H1 (cell line): Measurements from ENCODE around the gene HIVEP3. TPM values are rescaled to one million over a fixed set of nuclear protein-coding genes. Genes with fewer than 3 reads are reported as not detected.
"Not testable (repeated sequence)": the region's sequence is repeated elsewhere in the genome, so short reads cannot be mapped to it uniquely, and the experiment has no call there.

ENCODE experiments used
- CTCF ChIA-PET: fragments of 300-600 bp; sonication (Branson Sonifier 250); formaldehyde crosslinking; loops from one replicate; lab custom pipeline; 2021; ENCODE audit not compliant: partially characterized antibody; lab: Charles Lee
- POLR2A ChIA-PET: fragments of 300-600 bp; sonication (Branson Sonifier 250); formaldehyde crosslinking; loops from one replicate; lab custom pipeline; 2021; ENCODE audit warnings: inconsistent platforms; ENCODE audit not compliant: partially characterized antibody; lab: Charles Lee
- DNase-seq, 2 experiments: peaks; one replicate each; pipeline versions ENCODE4 v3.0.0 to v3.0.0-alpha.2; 2010 to 2022; ENCODE audit warnings: low spot score in 2 of 2, low read depth in 1 of 2, mixed read lengths in 1 of 2
- FAIRE-seq: peaks from 2 replicates; lab custom pipeline; 2011; peaks lifted over from hg19 to GRCh38; lab: Jason Lieb, UNC
- H2AFZ ChIP-seq: 2 replicates; pipeline ENCODE4 v1.8.1; 2012; ENCODE audit warnings: low read length, inconsistent platforms
- H2AK5ac ChIP-seq: 2 replicates; pipeline ENCODE4 v1.6.1; 2013; ENCODE audit warnings: low read depth, low read length
- H2BK120ac ChIP-seq: replicated peaks from 2 replicates; pipeline ENCODE3; 2013; ENCODE audit warnings: low read depth, low read length, inconsistent platforms
- H2BK12ac ChIP-seq: 2 replicates; pipeline ENCODE4 v1.6.1; 2013; ENCODE audit warnings: low read depth, low read length
- H2BK15ac ChIP-seq: 2 replicates; pipeline ENCODE4 v1.6.1; 2013; ENCODE audit warnings: low read length
- H2BK20ac ChIP-seq: 2 replicates; pipeline ENCODE4 v1.6.1; 2013; ENCODE audit warnings: low read length
- H2BK5ac ChIP-seq: 2 replicates; pipeline ENCODE4 v1.6.1; 2013; ENCODE audit warnings: low read depth, low read length
- H3K14ac ChIP-seq: 2 replicates; pipeline ENCODE4 v1.6.1; 2013; ENCODE audit warnings: inconsistent platforms; ENCODE audit not compliant: insufficient read length
- H3K18ac ChIP-seq: 2 replicates; pipeline ENCODE4 v1.6.1; 2013; ENCODE audit warnings: low read length; ENCODE audit errors: extremely low read depth
- H3K23ac ChIP-seq: 2 replicates; pipeline ENCODE4 v1.6.1; 2013; ENCODE audit warnings: inconsistent platforms; ENCODE audit not compliant: insufficient read length
- H3K23me2 ChIP-seq: 2 replicates; pipeline ENCODE4 v1.6.1; 2013; ENCODE audit warnings: low read depth, low read length
- H3K27ac ChIP-seq: 2 replicates; pipeline ENCODE4 v1.6.1; 2011; ENCODE audit warnings: low read depth, low read length, inconsistent platforms
- H3K27me3 ChIP-seq, 4 experiments: replicated peaks in 1 of 4; 1 replicate in 1 of 4; 2 replicates in 3 of 4; pipeline versions ENCODE4 v1.6.1 to v1.8.1; 2011 to 2013; ENCODE audit warnings: low read length in 3 of 4, mild to moderate bottlenecking in 3 of 4, inconsistent platforms in 2 of 4, mixed read lengths in 2 of 4, moderate library complexity in 1 of 4; ENCODE audit not compliant: control insufficient read depth in 3 of 4, insufficient read depth in 3 of 4; ENCODE audit errors: extremely low read depth in 1 of 4
- H3K36me3 ChIP-seq, 4 experiments: 2 replicates each; pipeline versions ENCODE4 v1.6.1 to v1.8.1; 2011 to 2013; ENCODE audit warnings: mild to moderate bottlenecking in 4 of 4, low read length in 3 of 4, moderate library complexity in 2 of 4, control low read depth in 1 of 4, inconsistent platforms in 1 of 4; ENCODE audit not compliant: insufficient read depth in 4 of 4, control insufficient read depth in 2 of 4
- H3K4ac ChIP-seq: replicated peaks from 2 replicates; pipeline ENCODE3; 2013; ENCODE audit warnings: low read length, low read depth, mixed read lengths, inconsistent platforms; ENCODE audit not compliant: insufficient read length
- H3K4me1 ChIP-seq, 4 experiments: replicated peaks in 1 of 4; 1 replicate in 1 of 4; 2 replicates in 3 of 4; pipeline versions ENCODE4 v1.6.1 to v1.8.1; 2011 to 2013; ENCODE audit warnings: low read length in 3 of 4, inconsistent platforms in 2 of 4, mixed read lengths in 1 of 4; ENCODE audit not compliant: insufficient read depth in 4 of 4, control insufficient read depth in 3 of 4
- H3K4me2 ChIP-seq, 2 experiments: 2 replicates each; pipeline versions ENCODE4 v1.6.1 to v1.8.1; 2011 to 2013; ENCODE audit warnings: low read depth in 2 of 2, low read length in 2 of 2, control low read depth in 1 of 2, inconsistent platforms in 1 of 2, mild to moderate bottlenecking in 1 of 2; ENCODE audit not compliant: insufficient read depth in 1 of 2
- H3K4me3 ChIP-seq, 4 experiments: fragments of 200-600, 300-600 bp in 1 of 4; sonication (generic), shearing (Covaris generic), sonication (Bioruptor Twin) in 1 of 4; 2 replicates each; pipeline versions ENCODE4 v1.5.1 to v1.8.1; 2011 to 2016; ENCODE audit warnings: low read length in 4 of 4, low read depth in 3 of 4, control low read depth in 2 of 4, inconsistent platforms in 2 of 4, mild to moderate bottlenecking in 2 of 4, mixed read lengths in 1 of 4, moderate library complexity in 1 of 4; ENCODE audit not compliant: insufficient read depth in 2 of 4; ENCODE audit errors: extremely low read depth in 1 of 4
- H3K56ac ChIP-seq: replicated peaks from 2 replicates; pipeline ENCODE3; 2013; ENCODE audit warnings: low read depth, mild to moderate bottlenecking, mixed read lengths, low read length, inconsistent platforms; ENCODE audit not compliant: insufficient read length
- H3K79me1 ChIP-seq: 2 replicates; pipeline ENCODE4 v1.6.1; 2013; ENCODE audit warnings: low read depth, low read length, control low read depth
- H3K79me2 ChIP-seq, 2 experiments: 2 replicates each; pipeline versions ENCODE4 v1.6.1 to v1.8.1; 2012 to 2013; ENCODE audit warnings: low read length in 2 of 2, mild to moderate bottlenecking in 2 of 2, inconsistent platforms in 1 of 2; ENCODE audit not compliant: insufficient read depth in 2 of 2, control insufficient read depth in 1 of 2
- H3K9ac ChIP-seq, 4 experiments: replicated peaks in 1 of 4; 1 replicate in 1 of 4; 2 replicates in 3 of 4; pipeline versions ENCODE4 v1.6.1 to v1.8.1; 2011 to 2013; ENCODE audit warnings: low read depth in 3 of 4, low read length in 3 of 4, control low read depth in 2 of 4, mild to moderate bottlenecking in 2 of 4, moderate library complexity in 2 of 4, inconsistent platforms in 1 of 4; ENCODE audit errors: extremely low read depth in 1 of 4
- H3K9me3 ChIP-seq, 2 experiments: 2 replicates each; pipeline versions ENCODE4 v1.6.1 to v1.8.1; 2012 to 2013; ENCODE audit warnings: mild to moderate bottlenecking in 2 of 2, moderate library complexity in 2 of 2, control low read depth in 1 of 2, inconsistent platforms in 1 of 2, low read depth in 1 of 2, low read length in 1 of 2, mixed read lengths in 1 of 2; ENCODE audit not compliant: insufficient read depth in 2 of 2
- H4K20me1 ChIP-seq, 2 experiments: replicated peaks in 1 of 2; 2 replicates each; pipeline versions ENCODE3 to v1.8.1; 2011 to 2013; ENCODE audit warnings: inconsistent platforms in 2 of 2, low read length in 2 of 2, mild to moderate bottlenecking in 1 of 2; ENCODE audit not compliant: insufficient read depth in 2 of 2, control insufficient read depth in 1 of 2
- H4K5ac ChIP-seq: 2 replicates; pipeline ENCODE4 v1.6.1; 2013; ENCODE audit warnings: low read length, low read depth, mixed read lengths, inconsistent platforms; ENCODE audit not compliant: insufficient read length
- H4K8ac ChIP-seq: 2 replicates; pipeline ENCODE4 v1.8.0; 2013; ENCODE audit warnings: mild to moderate bottlenecking, moderate library complexity, low read length, inconsistent platforms; ENCODE audit not compliant: insufficient read depth; ENCODE audit errors: extremely low read depth
- H4K91ac ChIP-seq: replicated peaks from 2 replicates; pipeline ENCODE3; 2013; ENCODE audit warnings: low read length, mixed read lengths, inconsistent platforms; ENCODE audit not compliant: insufficient read length
- WGBS, 2 experiments: shearing (Covaris generic) in 1 of 2; methylation state at CpG; one replicate each; pipeline versions ENCODE4 v1.1.6 to v1.1.7; 2013 to 2015; ENCODE audit warnings: low lambda C conversion rate in 2 of 2, mixed read lengths in 2 of 2, inconsistent platforms in 1 of 2, low coverage in 1 of 2, missing lambda C conversion rate in 1 of 2; ENCODE audit not compliant: insufficient replicate concordance in 2 of 2, insufficient coverage in 1 of 2, insufficient read length in 1 of 2; ENCODE audit errors: extremely low coverage in 1 of 2, missing lambda C conversion rate in 1 of 2; 5-methylcytosine and 5-hydroxymethylcytosine counted together
- polyA plus RNA-seq, 7 experiments: library from polyadenylated mRNA; depleted of rRNA in 3 of 7; stranded (reverse) in 5 of 7; unstranded in 2 of 7; fragments of >200 nt in 5 of 7; fragments of 200-250 nt in 2 of 7; gene quantifications; 1 replicate in 5 of 7; 2 replicates in 1 of 7; 4 replicates in 1 of 7; pipeline versions ENCODE4 v1.2.1 to v1.2.3, GENCODE V29; 2011 to 2013; ENCODE audit warnings: missing spikeins in 2 of 7, mixed read lengths in 2 of 7
- total RNA-seq: library from RNA; stranded (reverse); fragmentation: NEBNext Ultra II Directional; extraction: Animal tissue kit (Norgen Biotek cat#: 25700); gene quantifications from 2 replicates; pipeline ENCODE4 v1.2.1, GENCODE V29; 2021

The HIVEP3 gene
- total and polyA plus RNA-seq, 2 of the 8 experiments (the other 6 are each of a cell fraction or from before 2014, with no cell fraction given) = 0.24 to 0.69 TPM

GRCh38 chr1:41921271-41921670, 2.5 kb upstream of the HIVEP3 start:
- WGBS, 2 experiments = 91% methylated on average over 2 of the region's 2 CpGs; no CpG with 5 or more reads in 1 of the 2 experiments
- CTCF ChIA-PET = not testable (repeated sequence)

More at GRCh38 chr1:41921271-41921670, 2.5 kb upstream of the HIVEP3 start:
- FAIRE-seq, H3K4me2 ChIP-seq, H3K9ac ChIP-seq, H4K20me1 ChIP-seq, H3K79me2 ChIP-seq, H3K27ac ChIP-seq, H2AK5ac ChIP-seq, H2BK120ac ChIP-seq, H4K91ac ChIP-seq, H3K4ac ChIP-seq, H3K23me2 ChIP-seq, H3K14ac ChIP-seq, H3K56ac ChIP-seq, H3K4me3 ChIP-seq, H3K79me1 ChIP-seq, H3K18ac ChIP-seq, H3K9me3 ChIP-seq, H3K36me3 ChIP-seq, H2BK5ac ChIP-seq, H4K8ac ChIP-seq, H2BK15ac ChIP-seq, POLR2A ChIA-PET, H2AFZ ChIP-seq, H3K23ac ChIP-seq, H4K5ac ChIP-seq, H2BK20ac ChIP-seq, H2BK12ac ChIP-seq, DNase-seq: not testable (repeated sequence)
- H3K27me3 ChIP-seq = peaks cover 14 to 33% (median 30%) of the 10 kb centered on the region in 4 experiments
- H3K4me1 ChIP-seq = peaks cover 8 to 18% (median 12%) of the 10 kb centered on the region in 4 experiments
